ENCODE data around the gene NTN3.
"Not testable (repeated sequence)": the region's sequence is repeated elsewhere in the genome, so short reads cannot be mapped to it uniquely, and the experiment has no call there.

Gene NTN3

GRCh38 chr16:2476345-2476720 is 5.2 kb downstream of the NTN3 start:
- TF ChIP-seq CTCF (conservative IDR thresholded peaks at IDR 0.05; ENCODE audit: low read length) = no peak
- DNase-seq (ENCODE audit: low read depth) = no peak

GRCh38 chr16:2476741-2477140 is 5.6 kb downstream of the NTN3 start:
- DNase-seq (ENCODE audit: low read depth) = no peak
- TF ChIP-seq CTCF (conservative IDR thresholded peaks at IDR 0.05; ENCODE audit: low read length) = no peak

More at GRCh38 chr16:2476345-2476720, 5.2 kb downstream of the NTN3 start:
- peak overlapping the region; percentile 61; the same call in 1 of the 2 replicates for H3K4me3 ChIP-seq (ENCODE audit: low read length)

GRCh38 chr16:2477327-2477726 is 6.2 kb downstream of the NTN3 start:
- TF ChIP-seq CTCF (conservative IDR thresholded peaks at IDR 0.05; ENCODE audit: low read length) = no peak
- no peak overlapping the region for H3K4me3 ChIP-seq (ENCODE audit: low read length)
- no peak for DNase-seq (ENCODE audit: low read depth)

More at GRCh38 chr16:2476741-2477140, 5.6 kb downstream of the NTN3 start:
- no peak overlapping the region for H3K4me3 ChIP-seq (ENCODE audit: low read length)

GRCh38 chr16:2478279-2478678 is 7.2 kb downstream of the NTN3 start:
- no peak overlapping the region for H3K4me3 ChIP-seq (ENCODE audit: low read length)
- no peak for DNase-seq (ENCODE audit: low read depth)
- no peak for TF ChIP-seq CTCF (conservative IDR thresholded peaks at IDR 0.05; ENCODE audit: low read length)

- DNase-seq (ENCODE audit: low read depth); H3K4me3 ChIP-seq (ENCODE audit: low read length): not testable (repeated sequence)
Measured at GRCh38 chr16:2479996-2480395, 8.9 kb downstream of the NTN3 start.

- no peak for TF ChIP-seq CTCF (conservative IDR thresholded peaks at IDR 0.05; ENCODE audit: low read length)
- DNase-seq (ENCODE audit: low read depth) = no peak
- H3K4me3 ChIP-seq (ENCODE audit: low read length) = no peak overlapping the region
Measured at GRCh38 chr16:2480948-2481347, 9.9 kb downstream of the NTN3 start.

- DNase-seq (ENCODE audit: low read depth) = no peak
- no peak for TF ChIP-seq CTCF (conservative IDR thresholded peaks at IDR 0.05; ENCODE audit: low read length)
- no peak overlapping the region for H3K4me3 ChIP-seq (ENCODE audit: low read length)
Measured at GRCh38 chr16:2481676-2482075, 10.6 kb downstream of the NTN3 start.

- TF ChIP-seq CTCF (conservative IDR thresholded peaks at IDR 0.05; ENCODE audit: low read length) = no peak
- no peak for DNase-seq (ENCODE audit: low read depth)
- peak overlapping the region; percentile 41 for H3K4me3 ChIP-seq (ENCODE audit: low read length)
Measured at GRCh38 chr16:2482249-2482648, 11.2 kb downstream of the NTN3 start.
